ENCODE data around the gene POC1A. TPM values are rescaled to one million over a fixed set of nuclear protein-coding genes. Genes with fewer than 3 reads are reported as not detected.

Gene POC1A
- total and polyA plus RNA-seq, 9 of the 15 experiments (the other 6 are each of a cell fraction or from before 2014, with no cell fraction given) = 7.2 to 17.5 (median 12.1) TPM

DNA sequence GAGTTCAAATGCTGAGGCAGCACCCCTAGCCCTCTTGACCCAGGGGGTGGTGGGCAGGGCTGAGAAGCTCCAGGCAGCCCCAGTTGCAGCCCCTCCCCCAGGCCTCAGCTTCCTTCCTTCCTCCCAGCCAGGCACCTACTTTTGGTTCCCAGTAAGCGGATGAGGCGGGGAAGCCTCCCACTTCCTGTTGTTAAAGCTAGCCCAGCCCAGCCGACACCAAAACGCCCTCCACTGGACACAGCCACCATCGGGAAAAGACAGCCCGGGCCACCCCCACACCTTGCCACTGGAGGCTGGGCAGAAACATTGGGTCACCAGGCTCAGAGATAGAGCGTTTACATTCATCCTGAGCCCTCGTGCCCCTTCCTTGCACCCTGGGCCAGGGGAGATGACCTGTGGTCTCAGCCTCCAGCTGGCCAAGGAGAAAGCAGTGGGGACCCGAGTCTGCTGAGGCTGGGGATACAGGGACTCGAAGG, 101.4 kb downstream of the POC1A start:
- peaks cover 6% of the 10 kb centered on the region; the same call in 1 of the 2 replicates for H4K20me1 ChIP-seq (replicated peaks; ENCODE audit: control insufficient read depth, insufficient read depth, low read length)
- 19% methylated on average over 10 of the region's 10 CpGs for WGBS (ENCODE audit: insufficient coverage, low coverage, missing lambda C conversion rate)
- peak overlapping the region; percentile 54 to 88 for H3K9ac ChIP-seq (ENCODE audit: insufficient read depth in 1 of 2, low read depth in 2 of 2, low read length in 2 of 2)
- H2AFZ ChIP-seq (ENCODE audit: low read depth, low read length) = 0 out of 2 replicates have a peak overlapping the region, but pooled peaks have one; percentile 4
- H3K4me3 ChIP-seq = peak overlapping the region; percentile 9
- H3K4me1 ChIP-seq (replicated peaks in 1 of 2; ENCODE audit: control insufficient read depth in 2 of 2, insufficient read depth in 2 of 2, low read length in 2 of 2) = peaks cover 19 to 55% of the 10 kb centered on the region in 2 experiments; a peak in 4 of 5 replicates
- H3K9me3 ChIP-seq (replicated peaks; ENCODE audit: control insufficient read depth, insufficient read depth, low read depth, low read length) = no peaks in the 10 kb centered on the region
- no peaks in the 10 kb centered on the region for H3K9me1 ChIP-seq (ENCODE audit: control insufficient read depth, insufficient read depth, low read length)
- no peaks in the 10 kb centered on the region for H3K27me3 ChIP-seq (ENCODE audit: control insufficient read depth in 2 of 2, insufficient read depth in 2 of 2, low read length in 2 of 2)
- peak; percentile 63 for ATAC-seq
- peaks cover 55% of the 10 kb centered on the region; the same call in 2 of the 3 replicates for H3K36me3 ChIP-seq (ENCODE audit: control insufficient read depth, insufficient read depth, low read length)
- ChIA-PET POLR2A (interaction anchor here (0.6 to 1.7 kb wide), 12 partner anchors 9 to 1401 kb away, joined by 3 to 8 read pairs (median 4); partner anchors contain the start of genes POC1A and RPL29), CTCF (ENCODE audit: low intra/inter-chr PET ratio) (interaction anchor here (0.6 to 2.9 kb wide), 3 partner anchors 50 to 71 kb away, joined by 3 to 7 read pairs (median 4); no protein-coding TSS in a partner anchor)
- H3K4me2 ChIP-seq (ENCODE audit: insufficient read depth, low read length) = peak overlapping the region; percentile 67
- intact Hi-C loops (cut with micrococcal nuclease) (loop anchor here (1.0 to 5.0 kb wide), 3 partner anchors 51 to 91 kb away; no protein-coding TSS in a partner anchor), in situ Hi-C loops (cut with MboI) (no loop called here)
- BruUV-seq (replicated peaks) = no TSS peak
- peaks cover 44% of the 10 kb centered on the region for H3K79me2 ChIP-seq (ENCODE audit: control insufficient read depth, insufficient read depth, low read length)
- FAIRE-seq = peak; percentile 63
- H3K27ac ChIP-seq (ENCODE audit: extremely low read depth, low read depth, low read length) = peak overlapping the region; percentile 59; the same call in 2 of the 3 replicates
- DNase-seq (ENCODE audit: extremely low read depth in 1 of 4, low spot score in 3 of 4) = peak; percentile 45 to 79 (median 58)
- TF ChIP-seq ZFP30 (CRISPR knock-in tag; IDR thresholded peaks at IDR 0.05; ENCODE audit: borderline replicate concordance) (no peak), OTX1 (CRISPR knock-in tag; IDR thresholded peaks at IDR 0.05) (no peak), ETV6 (IDR thresholded peaks at IDR 0.05; ENCODE audit: borderline replicate concordance in 1 of 2, low read depth in 2 of 2, low read length in 1 of 2) (peak in 1 of 2 experiments; percentile 64; a peak in 1 of 4 replicates), ETV6 (CRISPR knock-in tag; IDR thresholded peaks at IDR 0.05; ENCODE audit: borderline replicate concordance) (no peak), XRCC3 (IDR thresholded peaks at IDR 0.05) (no peak), TARDBP (IDR thresholded peaks at IDR 0.05) (no peak), SIRT6 (IDR thresholded peaks at IDR 0.05; ENCODE audit: low read depth, low read length) (no peak), CREB1 (IDR thresholded peaks at IDR 0.05) (no peak), CREB1 (CRISPR knock-in tag; IDR thresholded peaks at IDR 0.05) (no peak), TCFL5 (CRISPR knock-in tag; conservative IDR thresholded peaks at IDR 0.05) (no peak), POU5F1 (IDR thresholded peaks at IDR 0.05; ENCODE audit: borderline replicate concordance, low read depth, low read length, partially characterized antibody) (no peak), NFIC (IDR thresholded peaks at IDR 0.05) (no peak), GABPA (tag; conservative IDR thresholded peaks at IDR 0.05; ENCODE audit: low read depth) (peak; percentile 87), ASH1L (IDR thresholded peaks at IDR 0.05; ENCODE audit: borderline replicate concordance, low read depth, partially characterized antibody) (no peak), HDAC1 (IDR thresholded peaks at IDR 0.05) (no peak), RFX1 (IDR thresholded peaks at IDR 0.05) (no peak), NR4A1 (CRISPR knock-in tag; IDR thresholded peaks at IDR 0.05) (no peak), NR4A1 (tag; IDR thresholded peaks at IDR 0.05) (no peak)
- TF ChIP-seq, protein P1, sequence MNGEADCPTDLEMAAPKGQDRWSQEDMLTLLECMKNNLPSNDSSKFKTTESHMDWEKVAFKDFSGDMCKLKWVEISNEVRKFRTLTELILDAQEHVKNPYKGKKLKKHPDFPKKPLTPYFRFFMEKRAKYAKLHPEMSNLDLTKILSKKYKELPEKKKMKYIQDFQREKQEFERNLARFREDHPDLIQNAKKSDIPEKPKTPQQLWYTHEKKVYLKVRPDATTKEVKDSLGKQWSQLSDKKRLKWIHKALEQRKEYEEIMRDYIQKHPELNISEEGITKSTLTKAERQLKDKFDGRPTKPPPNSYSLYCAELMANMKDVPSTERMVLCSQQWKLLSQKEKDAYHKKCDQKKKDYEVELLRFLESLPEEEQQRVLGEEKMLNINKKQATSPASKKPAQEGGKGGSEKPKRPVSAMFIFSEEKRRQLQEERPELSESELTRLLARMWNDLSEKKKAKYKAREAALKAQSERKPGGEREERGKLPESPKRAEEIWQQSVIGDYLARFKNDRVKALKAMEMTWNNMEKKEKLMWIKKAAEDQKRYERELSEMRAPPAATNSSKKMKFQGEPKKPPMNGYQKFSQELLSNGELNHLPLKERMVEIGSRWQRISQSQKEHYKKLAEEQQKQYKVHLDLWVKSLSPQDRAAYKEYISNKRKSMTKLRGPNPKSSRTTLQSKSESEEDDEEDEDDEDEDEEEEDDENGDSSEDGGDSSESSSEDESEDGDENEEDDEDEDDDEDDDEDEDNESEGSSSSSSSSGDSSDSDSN (IDR thresholded peaks at IDR 0.05; ENCODE audit: borderline replicate concordance in 1 of 2, low read depth in 2 of 2, low read length in 2 of 2) = no peak
- TF ChIP-seq, protein P2, sequence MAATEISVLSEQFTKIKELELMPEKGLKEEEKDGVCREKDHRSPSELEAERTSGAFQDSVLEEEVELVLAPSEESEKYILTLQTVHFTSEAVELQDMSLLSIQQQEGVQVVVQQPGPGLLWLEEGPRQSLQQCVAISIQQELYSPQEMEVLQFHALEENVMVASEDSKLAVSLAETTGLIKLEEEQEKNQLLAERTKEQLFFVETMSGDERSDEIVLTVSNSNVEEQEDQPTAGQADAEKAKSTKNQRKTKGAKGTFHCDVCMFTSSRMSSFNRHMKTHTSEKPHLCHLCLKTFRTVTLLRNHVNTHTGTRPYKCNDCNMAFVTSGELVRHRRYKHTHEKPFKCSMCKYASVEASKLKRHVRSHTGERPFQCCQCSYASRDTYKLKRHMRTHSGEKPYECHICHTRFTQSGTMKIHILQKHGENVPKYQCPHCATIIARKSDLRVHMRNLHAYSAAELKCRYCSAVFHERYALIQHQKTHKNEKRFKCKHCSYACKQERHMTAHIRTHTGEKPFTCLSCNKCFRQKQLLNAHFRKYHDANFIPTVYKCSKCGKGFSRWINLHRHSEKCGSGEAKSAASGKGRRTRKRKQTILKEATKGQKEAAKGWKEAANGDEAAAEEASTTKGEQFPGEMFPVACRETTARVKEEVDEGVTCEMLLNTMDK (IDR thresholded peaks at IDR 0.05; ENCODE audit: borderline replicate concordance, insufficient read depth, low read depth, low read length, poor library complexity, severe bottlenecking) = peak; percentile 51

All from K562 (cell line).